ENCODE results near the gene CD81. TPM values are rescaled to one million over a fixed set of nuclear protein-coding genes. Genes with fewer than 3 reads are reported as not detected.

CD81 gene
- polyA plus RNA-seq, 1 experiment: 260 TPM

DNA sequence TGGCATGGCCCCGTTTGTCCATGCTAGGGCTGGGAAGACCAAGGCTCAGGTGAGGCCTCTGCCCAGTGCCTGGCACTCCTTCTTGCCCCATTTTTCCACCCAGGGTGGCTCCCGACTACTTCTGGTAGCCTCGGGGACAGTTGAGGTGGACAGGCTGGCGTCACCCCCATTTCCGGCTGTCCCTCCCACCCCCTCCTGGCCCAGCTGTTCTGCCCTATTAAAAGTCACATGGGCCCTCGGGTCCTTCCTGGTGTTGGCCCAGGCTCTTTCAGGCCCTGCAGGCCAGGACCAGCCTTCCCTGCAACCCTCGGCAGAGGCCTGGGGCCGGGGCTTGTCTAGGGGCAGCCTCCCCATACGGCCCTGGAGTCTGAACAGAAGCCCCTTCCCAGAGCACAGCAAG lies 9.5 kb downstream of the CD81 start:
- CTCF ChIA-PET: interaction anchor here (1.0 kb wide), 1 partner anchor 33 kb away, joined by 4 read pairs; no protein-coding TSS in a partner anchor
- TF ChIP-seq, protein P1, sequence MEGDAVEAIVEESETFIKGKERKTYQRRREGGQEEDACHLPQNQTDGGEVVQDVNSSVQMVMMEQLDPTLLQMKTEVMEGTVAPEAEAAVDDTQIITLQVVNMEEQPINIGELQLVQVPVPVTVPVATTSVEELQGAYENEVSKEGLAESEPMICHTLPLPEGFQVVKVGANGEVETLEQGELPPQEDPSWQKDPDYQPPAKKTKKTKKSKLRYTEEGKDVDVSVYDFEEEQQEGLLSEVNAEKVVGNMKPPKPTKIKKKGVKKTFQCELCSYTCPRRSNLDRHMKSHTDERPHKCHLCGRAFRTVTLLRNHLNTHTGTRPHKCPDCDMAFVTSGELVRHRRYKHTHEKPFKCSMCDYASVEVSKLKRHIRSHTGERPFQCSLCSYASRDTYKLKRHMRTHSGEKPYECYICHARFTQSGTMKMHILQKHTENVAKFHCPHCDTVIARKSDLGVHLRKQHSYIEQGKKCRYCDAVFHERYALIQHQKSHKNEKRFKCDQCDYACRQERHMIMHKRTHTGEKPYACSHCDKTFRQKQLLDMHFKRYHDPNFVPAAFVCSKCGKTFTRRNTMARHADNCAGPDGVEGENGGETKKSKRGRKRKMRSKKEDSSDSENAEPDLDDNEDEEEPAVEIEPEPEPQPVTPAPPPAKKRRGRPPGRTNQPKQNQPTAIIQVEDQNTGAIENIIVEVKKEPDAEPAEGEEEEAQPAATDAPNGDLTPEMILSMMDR (IDR thresholded peaks at IDR 0.05; ENCODE audit: low read depth, low read length): no peak
- Histone ChIP-seq H3K27me3 (ENCODE audit: control insufficient read depth, insufficient read depth, low read length) (no peaks in the 10 kb centered on the region), H3K27ac (ENCODE audit: low read depth, low read length) (no peak overlapping the region), H3K4me3 (ENCODE audit: low read depth, low read length) (no peak overlapping the region), H3K9me3 (ENCODE audit: control insufficient read depth, insufficient read depth, low read length) (no peaks in the 10 kb centered on the region; the same call in 1 of the 2 replicates)
- POLR2A ChIA-PET: interaction anchor here (0.7 to 3.3 kb wide), 2 partner anchors 9 to 82 kb away, joined by 3 to 56 read pairs; partner anchors contain the start of gene CD81
- DNase-seq (ENCODE audit: low read depth, low spot score): no peak

DNA sequence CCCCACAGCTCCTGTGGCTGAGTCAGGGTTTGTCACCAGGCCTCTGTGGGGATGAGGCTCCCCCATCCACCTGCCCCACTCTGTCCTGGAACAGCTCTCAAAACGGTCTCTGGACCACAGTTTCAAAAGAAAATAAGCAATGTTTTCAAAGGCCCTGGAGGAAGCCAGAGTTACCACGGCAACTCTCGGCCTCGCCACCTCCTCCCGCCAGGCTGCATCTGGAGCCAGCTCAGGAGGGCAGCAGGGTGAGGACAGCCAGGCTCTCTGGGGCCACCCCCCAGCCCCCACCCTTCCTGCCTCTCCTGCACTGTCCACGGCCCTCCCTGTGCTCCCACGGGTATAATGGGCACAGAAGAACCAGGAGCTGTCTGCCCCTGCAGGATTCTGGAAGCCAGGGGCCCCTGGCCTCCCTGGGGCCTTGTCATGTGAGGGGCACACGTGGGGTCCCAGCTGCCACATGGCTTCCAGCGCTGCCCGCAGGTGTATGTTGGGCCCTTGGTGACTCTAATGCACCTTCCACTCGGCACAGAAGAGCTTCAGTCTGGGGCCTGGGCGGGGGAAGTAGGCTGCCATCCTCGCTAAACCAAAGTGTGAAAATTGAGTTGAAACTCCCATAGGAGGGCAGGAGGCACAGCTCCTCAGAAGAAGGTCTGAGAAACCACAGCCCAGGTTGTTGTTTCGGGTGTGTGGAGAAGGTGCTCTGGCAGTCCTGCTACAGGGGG lies 10.3 kb downstream of the CD81 start:
- CTCF ChIA-PET: interaction anchor here (1.0 kb wide), 1 partner anchor 32 kb away, joined by 4 read pairs; no protein-coding TSS in a partner anchor
- H3K27ac ChIP-seq (ENCODE audit: low read depth, low read length): peak overlapping the region; percentile 39
- no peaks in the 10 kb centered on the region; the same call in 1 of the 2 replicates for H3K9me3 ChIP-seq (ENCODE audit: control insufficient read depth, insufficient read depth, low read length)
- TF ChIP-seq, protein P1 (IDR thresholded peaks at IDR 0.05; ENCODE audit: low read depth, low read length): no peak
- H3K4me3 ChIP-seq (ENCODE audit: low read depth, low read length): no peak overlapping the region
- POLR2A ChIA-PET: interaction anchor here (0.7 to 3.3 kb wide), 2 partner anchors 10 to 83 kb away, joined by 3 to 56 read pairs; partner anchors contain the start of gene CD81
- H3K27me3 ChIP-seq (ENCODE audit: control insufficient read depth, insufficient read depth, low read length): no peaks in the 10 kb centered on the region
- DNase-seq (ENCODE audit: low read depth, low spot score): no peak

GRCh38 chr11:2388431-2389376 lies 11.6 kb downstream of the CD81 start:
- Histone ChIP-seq H3K27me3 (ENCODE audit: control insufficient read depth, insufficient read depth, low read length) (no peaks in the 10 kb centered on the region), H3K9me3 (ENCODE audit: control insufficient read depth, insufficient read depth, low read length) (no peaks in the 10 kb centered on the region; the same call in 1 of the 2 replicates), H3K27ac (ENCODE audit: low read depth, low read length) (peak overlapping the region; percentile 11), H3K4me3 (ENCODE audit: low read depth, low read length) (no peak overlapping the region)
- ChIA-PET CTCF (interaction anchor here (0.5 kb wide), 1 partner anchor 32 kb away, joined by 3 read pairs; no protein-coding TSS in a partner anchor), POLR2A (interaction anchor here (3.3 kb wide), 1 partner anchor 11 kb away, joined by 56 read pairs; the partner anchor contains the start of gene CD81)
- DNase-seq (ENCODE audit: low read depth, low spot score): no peak
- TF ChIP-seq, protein P1 (IDR thresholded peaks at IDR 0.05; ENCODE audit: low read depth, low read length): 0 out of 2 replicates have a peak, but pooled peaks have one; percentile 18

DNA sequence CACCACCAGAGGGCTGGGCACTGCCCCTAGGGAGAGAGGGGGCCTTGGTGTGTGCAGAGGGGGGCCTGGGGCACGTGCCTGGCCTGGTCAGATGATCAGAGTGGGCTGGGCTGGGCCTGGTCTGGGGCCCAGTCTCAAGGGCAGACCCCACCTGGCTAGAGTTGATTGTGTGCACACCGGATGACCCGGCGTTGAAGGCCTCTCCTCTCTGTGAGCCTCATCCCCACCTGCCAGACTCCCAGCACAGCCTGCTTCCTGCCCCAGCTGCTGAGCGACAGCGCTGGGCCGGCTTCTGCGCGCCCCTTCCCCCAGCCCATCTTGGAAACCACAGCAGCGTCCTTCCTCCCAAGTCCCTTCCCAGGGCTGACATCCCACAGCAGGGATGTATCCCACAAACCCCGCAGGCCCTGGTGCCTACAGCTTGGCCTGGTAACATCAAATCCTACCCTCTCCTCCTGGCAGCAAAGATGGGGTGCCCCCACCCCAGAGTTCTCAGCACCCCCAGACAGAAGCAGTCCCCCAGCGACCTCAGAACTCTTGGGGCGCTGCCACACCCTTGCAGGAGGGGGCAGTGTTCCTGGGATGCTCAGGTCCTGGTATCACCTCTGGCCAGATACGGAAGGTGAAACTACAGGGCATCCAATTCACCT lies 12.4 kb downstream of the CD81 start:
- no peak overlapping the region for H3K27ac ChIP-seq (ENCODE audit: low read depth, low read length)
- H3K27me3 ChIP-seq (ENCODE audit: control insufficient read depth, insufficient read depth, low read length): no peaks in the 10 kb centered on the region
- H3K4me3 ChIP-seq (ENCODE audit: low read depth, low read length): no peak overlapping the region
- no peak for DNase-seq (ENCODE audit: low read depth, low spot score)
- ChIA-PET CTCF (interaction anchor here (0.5 kb wide), 1 partner anchor 31 kb away, joined by 3 read pairs; no protein-coding TSS in a partner anchor), POLR2A (interaction anchor here (1.4 to 1.5 kb wide), 3 partner anchors 11 to 19 kb away, joined by 6 read pairs; partner anchors contain the start of genes CD81 and TSSC4)
- no peaks in the 10 kb centered on the region; the same call in 1 of the 2 replicates for H3K9me3 ChIP-seq (ENCODE audit: control insufficient read depth, insufficient read depth, low read length)
- TF ChIP-seq, protein P1 (IDR thresholded peaks at IDR 0.05; ENCODE audit: low read depth, low read length): no peak; the same call in 1 of the 2 replicates
